T-helper 2 cell treated with Interferon-gamma antibody and Interleukin-4, amounts not matched to agents 5 μg/mL and 100 μg/mL, for 36 hours (primary cell): ENCODE measurements around the gene PCSK6.
"Not testable (repeated sequence)": the region's sequence is repeated elsewhere in the genome, so short reads cannot be mapped to it uniquely, and the experiment has no call there.

ENCODE experiments used
- DNase-seq: peaks from one replicate; pipeline ENCODE4 v3.0.0; 2021; ENCODE audit warnings: low spot score
- H3K27ac Mint-ChIP-seq: one replicate; pipeline ENCODE4 v1.8.0; 2021; ENCODE audit warnings: mild to moderate bottlenecking, mixed read lengths
- H3K27me3 Mint-ChIP-seq: one replicate; pipeline ENCODE4 v1.8.0; 2021; ENCODE audit warnings: low read depth, mixed read lengths
- H3K36me3 Mint-ChIP-seq: one replicate; pipeline ENCODE4 v1.8.0; 2021; ENCODE audit warnings: low read depth, mixed read lengths
- H3K4me1 Mint-ChIP-seq: one replicate; pipeline ENCODE4 v1.8.0; 2021; ENCODE audit warnings: low read depth, mixed read lengths
- H3K4me3 Mint-ChIP-seq: one replicate; pipeline ENCODE4 v1.8.0; 2022; ENCODE audit warnings: mild to moderate bottlenecking, moderate library complexity, mixed read lengths
- H3K9me3 Mint-ChIP-seq: one replicate; pipeline ENCODE4 v1.8.0; 2021; ENCODE audit warnings: mixed read lengths

PCSK6 gene

GRCh38 chr15:101376615-101377395, 112.7 kb downstream of the PCSK6 start:
- H3K27me3 Mint-ChIP-seq, result peaks cover 17% of the 10 kb centered on the region
- DNase-seq, result no peak
- no peak overlapping the region for H3K27ac Mint-ChIP-seq
- H3K4me1 Mint-ChIP-seq, result no peaks in the 10 kb centered on the region
- no peak overlapping the region for H3K4me3 Mint-ChIP-seq
- no peaks in the 10 kb centered on the region for H3K36me3 Mint-ChIP-seq
- H3K9me3 Mint-ChIP-seq, result no peaks in the 10 kb centered on the region

- peaks cover 17% of the 10 kb centered on the region for H3K27me3 Mint-ChIP-seq
- not testable (repeated sequence) for H3K9me3 Mint-ChIP-seq, DNase-seq, H3K4me3 Mint-ChIP-seq, H3K4me1 Mint-ChIP-seq, H3K36me3 Mint-ChIP-seq, H3K27ac Mint-ChIP-seq
Measured at GRCh38 chr15:101375006-101375405, 114.5 kb downstream of the PCSK6 start.

GRCh38 chr15:101374326-101374725, 115.2 kb downstream of the PCSK6 start:
- no peaks in the 10 kb centered on the region for H3K9me3 Mint-ChIP-seq
- peaks cover 17% of the 10 kb centered on the region for H3K27me3 Mint-ChIP-seq
- no peak overlapping the region for H3K4me3 Mint-ChIP-seq
- no peaks in the 10 kb centered on the region for H3K36me3 Mint-ChIP-seq
- H3K27ac Mint-ChIP-seq, result no peak overlapping the region
- DNase-seq, result no peak
- H3K4me1 Mint-ChIP-seq, result no peaks in the 10 kb centered on the region

GRCh38 chr15:101373577-101373976, 115.9 kb downstream of the PCSK6 start:
- no peak overlapping the region for H3K4me3 Mint-ChIP-seq
- H3K36me3 Mint-ChIP-seq, result no peaks in the 10 kb centered on the region

GRCh38 chr15:101372960-101373525, 116.5 kb downstream of the PCSK6 start:
- Mint-ChIP-seq H3K27me3 (peaks cover 17% of the 10 kb centered on the region), H3K27ac (no peak overlapping the region), H3K4me1 (no peaks in the 10 kb centered on the region), H3K9me3 (no peaks in the 10 kb centered on the region), H3K4me3 (no peak overlapping the region), H3K36me3 (no peaks in the 10 kb centered on the region)
- no peak for DNase-seq

More at GRCh38 chr15:101373577-101373976, 115.9 kb downstream of the PCSK6 start:
- no peaks in the 10 kb centered on the region for H3K4me1 Mint-ChIP-seq
- no peak overlapping the region for H3K27ac Mint-ChIP-seq
- H3K9me3 Mint-ChIP-seq, result no peaks in the 10 kb centered on the region
- no peak for DNase-seq
- peaks cover 17% of the 10 kb centered on the region for H3K27me3 Mint-ChIP-seq

- DNase-seq, result no peak
- no peak overlapping the region for H3K4me3 Mint-ChIP-seq
- H3K27me3 Mint-ChIP-seq, result peaks cover 17% of the 10 kb centered on the region
- H3K27ac Mint-ChIP-seq, result no peak overlapping the region
- no peaks in the 10 kb centered on the region for H3K4me1 Mint-ChIP-seq
- no peaks in the 10 kb centered on the region for H3K36me3 Mint-ChIP-seq
- H3K9me3 Mint-ChIP-seq, result no peaks in the 10 kb centered on the region
Measured at GRCh38 chr15:101372149-101372577, 117.3 kb downstream of the PCSK6 start.

GRCh38 chr15:101371519-101371918, 118.0 kb downstream of the PCSK6 start:
- Mint-ChIP-seq H3K9me3 (no peaks in the 10 kb centered on the region), H3K4me3 (no peak overlapping the region), H3K4me1 (no peaks in the 10 kb centered on the region), H3K27me3 (peaks cover 17% of the 10 kb centered on the region), H3K36me3 (no peaks in the 10 kb centered on the region), H3K27ac (no peak overlapping the region)
- DNase-seq, result no peak

- H3K4me3 Mint-ChIP-seq, result no peak overlapping the region
- no peak overlapping the region for H3K27ac Mint-ChIP-seq
- peaks cover 17% of the 10 kb centered on the region for H3K27me3 Mint-ChIP-seq
- DNase-seq, result no peak
- H3K36me3 Mint-ChIP-seq, result no peaks in the 10 kb centered on the region
- no peaks in the 10 kb centered on the region for H3K9me3 Mint-ChIP-seq
- no peaks in the 10 kb centered on the region for H3K4me1 Mint-ChIP-seq
Measured at GRCh38 chr15:101371081-101371480, 118.4 kb downstream of the PCSK6 start.

- DNase-seq, result no peak
- no peak overlapping the region for H3K27ac Mint-ChIP-seq
- no peaks in the 10 kb centered on the region for H3K36me3 Mint-ChIP-seq
Measured at GRCh38 chr15:101370330-101371024, 119.0 kb downstream of the PCSK6 start.

GRCh38 chr15:101369676-101370075, 119.8 kb downstream of the PCSK6 start:
- Mint-ChIP-seq H3K36me3 (no peaks in the 10 kb centered on the region), H3K4me3 (no peak overlapping the region)

More at GRCh38 chr15:101370330-101371024, 119.0 kb downstream of the PCSK6 start:
- Mint-ChIP-seq H3K9me3 (no peaks in the 10 kb centered on the region), H3K4me3 (no peak overlapping the region), H3K27me3 (peaks cover 17% of the 10 kb centered on the region), H3K4me1 (no peaks in the 10 kb centered on the region)

GRCh38 chr15:101368861-101369642, 120.5 kb downstream of the PCSK6 start:
- no peaks in the 10 kb centered on the region for H3K4me1 Mint-ChIP-seq
- no peak overlapping the region for H3K27ac Mint-ChIP-seq
- DNase-seq, result no peak
- H3K27me3 Mint-ChIP-seq, result peaks cover 16% of the 10 kb centered on the region
- no peak overlapping the region for H3K4me3 Mint-ChIP-seq
- no peaks in the 10 kb centered on the region for H3K9me3 Mint-ChIP-seq
- no peaks in the 10 kb centered on the region for H3K36me3 Mint-ChIP-seq

More at GRCh38 chr15:101369676-101370075, 119.8 kb downstream of the PCSK6 start:
- H3K4me1 Mint-ChIP-seq, result no peaks in the 10 kb centered on the region
- H3K9me3 Mint-ChIP-seq, result no peaks in the 10 kb centered on the region
- no peak overlapping the region for H3K27ac Mint-ChIP-seq
- DNase-seq, result no peak
- peaks cover 16% of the 10 kb centered on the region for H3K27me3 Mint-ChIP-seq

GRCh38 chr15:101368086-101368780, 121.3 kb downstream of the PCSK6 start:
- DNase-seq, result no peak
- H3K4me1 Mint-ChIP-seq, result no peaks in the 10 kb centered on the region
- no peaks in the 10 kb centered on the region for H3K36me3 Mint-ChIP-seq
- no peak overlapping the region for H3K4me3 Mint-ChIP-seq
- peaks cover 9% of the 10 kb centered on the region for H3K27me3 Mint-ChIP-seq
- H3K27ac Mint-ChIP-seq, result no peak overlapping the region
- no peaks in the 10 kb centered on the region for H3K9me3 Mint-ChIP-seq

- Mint-ChIP-seq H3K4me1 (no peaks in the 10 kb centered on the region), H3K9me3 (no peaks in the 10 kb centered on the region), H3K4me3 (no peak overlapping the region)
Measured at GRCh38 chr15:101366853-101367252, 122.7 kb downstream of the PCSK6 start.

More at GRCh38 chr15:101366853-101367252, 122.7 kb downstream of the PCSK6 start:
- Mint-ChIP-seq H3K27ac (no peak overlapping the region), H3K27me3 (no peaks in the 10 kb centered on the region), H3K36me3 (no peaks in the 10 kb centered on the region)
- no peak for DNase-seq
